K562 (cell line): Measurements from ENCODE around the gene USP44.

ENCODE experiments used
- CTCF ChIP-seq, 3 experiments: IDR thresholded peaks in 2 of 3; conservative IDR thresholded peaks in 1 of 3; 2 replicates each; pipeline ENCODE4 v1.5.1; 2011 to 2012; ENCODE audit warnings: low read length in 3 of 3, mild to moderate bottlenecking in 3 of 3, control low read depth in 2 of 3, improper control_type of control experiment in 1 of 3, inconsistent platforms in 1 of 3, low read depth in 1 of 3, mixed read lengths in 1 of 3, moderate library complexity in 1 of 3; ENCODE audit not compliant: insufficient read depth in 2 of 3
- POLR2A ChIP-seq: fragments of 450-650 bp; conservative IDR thresholded peaks from 2 replicates; pipeline ENCODE4 v1.6.1; 2016
- ZNF766 ChIP-seq: fragments of 200-800 bp; sonication (Bioruptor generic); conservative IDR thresholded peaks from 2 replicates; pipeline ENCODE4 v1.6.1; 2016; ENCODE audit warnings: missing genetic modification characterization, missing compliant biosample characterization

GRCh38 chr12:95541436-95541835 lies 9.8 kb downstream of the USP44 start:
- TF ChIP-seq ZNF766 (CRISPR knock-in tag) = no peak
- TF ChIP-seq CTCF (IDR thresholded peaks at IDR 0.05 in 2 of 3, conservative IDR thresholded peaks at IDR 0.05 in 1 of 3; ENCODE audit: insufficient read depth in 2 of 3, low read depth in 1 of 3, low read length in 3 of 3) = no peak
- no peak for TF ChIP-seq POLR2A
